Fibroblast of the aortic adventitia (primary cell): ENCODE results near the gene WDR88. TPM values are rescaled to one million over a fixed set of nuclear protein-coding genes. Genes with fewer than 3 reads are reported as not detected.
"Not testable (repeated sequence)": the region's sequence is repeated elsewhere in the genome, so short reads cannot be mapped to it uniquely, and the experiment has no call there.

Source experiments
- DNase-seq: peaks from one replicate; pipeline ENCODE4 v3.0.0-alpha.2; 2010; ENCODE audit warnings: low read depth
- H3K4me3 ChIP-seq: 2 replicates; pipeline ENCODE4 v1.5.1; 2011; ENCODE audit warnings: low read depth, mild to moderate bottlenecking, control low read depth, low read length, moderate library complexity
- CTCF ChIP-seq: IDR thresholded peaks from 2 replicates; pipeline ENCODE4 v1.5.1; 2011; ENCODE audit warnings: mild to moderate bottlenecking, low read length, control low read depth, inconsistent platforms; ENCODE audit not compliant: insufficient read depth
- total RNA-seq: library from RNA; depleted of rRNA; stranded (reverse); fragments of >200 nt; gene quantifications from 2 replicates; pipeline ENCODE4 v1.2.3, GENCODE V29; 2012; ENCODE audit warnings: low replicate concordance

The WDR88 gene
- total RNA-seq, 1 donor, result not detected

GRCh38 chr19:33125929-33126388 is 6.0 kb upstream of the WDR88 start:
- TF ChIP-seq CTCF, result peak; percentile 86
- no peak overlapping the region for H3K4me3 ChIP-seq
- DNase-seq, result peak; percentile 76

GRCh38 chr19:33126712-33127111 is 5.2 kb upstream of the WDR88 start:
- not testable (repeated sequence) for H3K4me3 ChIP-seq, DNase-seq

DNA sequence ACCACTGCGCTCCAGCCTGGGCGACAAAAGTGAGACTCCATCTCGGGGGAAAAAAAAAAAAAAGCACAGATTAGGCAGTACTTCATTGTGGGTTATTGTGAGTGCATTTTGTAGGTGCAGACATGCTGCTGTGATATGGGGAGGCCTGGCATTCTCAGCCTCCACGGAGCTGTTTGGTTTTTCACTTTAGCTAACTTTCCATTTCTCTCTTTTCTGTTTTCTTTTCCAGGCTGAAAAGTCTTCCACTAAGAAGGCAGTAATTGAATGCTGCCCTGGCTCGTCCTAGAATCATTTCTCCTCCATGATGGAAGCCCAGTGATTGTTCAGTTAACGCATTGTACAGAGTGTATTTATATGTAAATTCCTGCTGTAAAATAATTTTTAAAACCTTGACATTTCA is 2.0 kb upstream of the WDR88 start:
- H3K4me3 ChIP-seq, result no peak overlapping the region
- no peak for DNase-seq
- no peak for TF ChIP-seq CTCF

GRCh38 chr19:33130433-33130832 is 1.5 kb upstream of the WDR88 start:
- H3K4me3 ChIP-seq, result no peak overlapping the region
- no peak for TF ChIP-seq CTCF
- no peak for DNase-seq

DNA sequence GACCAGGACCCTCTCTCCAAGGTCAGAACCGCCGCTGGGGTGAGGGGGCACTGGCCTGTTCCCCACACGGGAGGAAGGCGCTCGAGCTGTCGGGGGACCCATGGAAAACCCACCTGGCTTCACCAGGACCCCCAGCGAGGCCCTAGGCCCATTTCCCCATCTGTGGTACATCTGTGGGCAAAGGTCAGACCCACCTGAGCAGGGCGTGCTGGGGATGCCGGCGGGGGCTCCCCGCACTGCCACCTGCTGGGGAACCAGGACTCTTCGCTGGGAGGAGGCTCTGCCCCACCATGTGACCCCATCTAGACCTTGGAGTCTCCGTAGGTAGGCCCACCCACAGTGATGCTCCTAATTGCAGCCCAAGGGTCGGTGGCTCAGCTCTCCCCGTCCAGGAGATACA is 511 bp downstream of the WDR88 start:
- H3K4me3 ChIP-seq, result no peak overlapping the region
- DNase-seq, result no peak
- peak; percentile 27 for TF ChIP-seq CTCF

- DNase-seq, result peak; percentile 10
- TF ChIP-seq CTCF, result no peak
- no peak overlapping the region for H3K4me3 ChIP-seq
These were observed 1.6 kb downstream of the WDR88 start for GRCh38 chr19:33133438-33134031.

GRCh38 chr19:33134571-33135041 is 2.7 kb downstream of the WDR88 start:
- no peak for TF ChIP-seq CTCF
- H3K4me3 ChIP-seq, result no peak overlapping the region
- DNase-seq, result no peak
